Breast epithelium (tissue), 3 donors: ENCODE measurements around the gene IGF2BP2.

Source experiments
- CTCF ChIP-seq, 3 donors: fragments of 450-650 bp; IDR thresholded peaks; one replicate each; pipeline ENCODE4 v1.5.1; 2016 to 2017; ENCODE audit warnings: antibody characterized with exemption in 3 of 3, mild to moderate bottlenecking in 3 of 3, moderate library complexity in 3 of 3
- POLR2A ChIP-seq: fragments of 450-650 bp; IDR thresholded peaks from one replicate; pipeline ENCODE4 v1.6.1; 2016; ENCODE audit warnings: antibody characterized with exemption, mild to moderate bottlenecking, moderate library complexity

- TF ChIP-seq POLR2A (no peak), CTCF (IDR thresholded peaks at IDR 0.05) (no peak)
These were observed 116.5 kb downstream of the IGF2BP2 start for GRCh38 chr3:185708392-185708791.
